Heart left ventricle (tissue), 16 donors: ENCODE results near the gene ULK1. TPM values are rescaled to one million over a fixed set of nuclear protein-coding genes. Genes with fewer than 3 reads are reported as not detected.

Experiments
- ATAC-seq, 4 donors: fragments of 200-7000 bp; cut with Tn5 transposase; one replicate each; pipeline ENCODE4 v1.9.1; 2020 to 2022; ENCODE audit warnings: moderate library complexity in 4 of 4, mild to moderate bottlenecking in 3 of 4, moderate number of reproducible peaks in 1 of 4
- DNase-seq, 5 donors: peaks; one replicate each; pipeline ENCODE4 v3.0.0-alpha.2; 2020
- H3K27ac ChIP-seq, 12 donors: fragments of 200-600 bp; sonication (generic) in 4 of 12; one replicate each; pipeline versions ENCODE4 v1.5.0 to v1.8.0; 2016 to 2022; ENCODE audit warnings: mild to moderate bottlenecking in 2 of 12
- H3K27me3 ChIP-seq, 9 donors: fragments of 200-600 bp; sonication (generic) in 2 of 9; one replicate each; pipeline versions ENCODE4 v1.5.1 to v1.8.0; 2016 to 2022; ENCODE audit warnings: mild to moderate bottlenecking in 3 of 9
- H3K36me3 ChIP-seq, 9 donors: fragments of 200-600 bp; sonication (generic) in 2 of 9; one replicate each; pipeline versions ENCODE4 v1.5.0 to v1.8.0; 2018 to 2022; ENCODE audit warnings: mild to moderate bottlenecking in 2 of 9
- H3K4me1 ChIP-seq, 12 donors: fragments of 200-600 bp; sonication (generic) in 4 of 12; one replicate each; pipeline versions ENCODE4 v1.5.0 to v1.8.0; 2016 to 2022; ENCODE audit warnings: mild to moderate bottlenecking in 3 of 12
- H3K4me3 ChIP-seq, 12 donors: fragments of 200-600 bp; sonication (generic) in 4 of 12; one replicate each; pipeline versions ENCODE4 v1.5.0 to v1.8.0; 2017 to 2022; ENCODE audit warnings: mild to moderate bottlenecking in 9 of 12, moderate library complexity in 4 of 12
- H3K9me3 ChIP-seq, 12 donors: fragments of 200-600 bp; sonication (generic) in 4 of 12; one replicate each; pipeline versions ENCODE4 v1.5.0 to v1.8.0; 2016 to 2022; ENCODE audit warnings: mild to moderate bottlenecking in 1 of 12
- POLR2A ChIP-seq, 2 donors: fragments of 450-650 bp; IDR thresholded peaks; one replicate each; pipeline ENCODE4 v1.6.1; 2017; ENCODE audit warnings: antibody characterized with exemption in 2 of 2, mild to moderate bottlenecking in 2 of 2, moderate library complexity in 2 of 2
- WGBS, 4 donors: extraction: QIAGEN DNeasy Blood & Tissue Kit in 2 of 4; methylation state at CpG; one replicate each; pipeline versions ENCODE4 v1.1.5 to v1.1.7; 2013 to 2018; 5-methylcytosine and 5-hydroxymethylcytosine counted together
- intact Hi-C, 10 donors: fragments of 100-400 bp; cut with DNase I; formaldehyde crosslinking; loops; one replicate each; pipeline versions ENCODE4 v1.11.1 to v1.14.2; 2022
- polyA plus RNA-seq, 2 donors: library from polyadenylated mRNA; stranded (reverse); fragments of 200-250 nt; gene quantifications; one replicate each; pipeline ENCODE4 v1.2.3, GENCODE V29; 2013
- total RNA-seq, 9 donors: library from RNA; depleted of rRNA in 2 of 9; stranded (reverse); fragments of >200 nt in 2 of 9; fragmentation: NEBNext Ultra II Directional in 3 of 9; extraction: Animal tissue kit (Norgen Biotek cat#: 25700) in 3 of 9; gene quantifications; one replicate each; pipeline versions ENCODE4 v1.1.0 to v1.2.4, GENCODE V29; 2016 to 2023
- TF ChIP-seq, protein P1 (sequence below), 12 donors: fragments of 200-600 bp; sonication (generic) in 4 of 12; IDR thresholded peaks; one replicate each; pipeline versions ENCODE4 v1.5.0 to v1.8.0; 2018 to 2022; ENCODE audit warnings: antibody characterized with exemption in 12 of 12, mild to moderate bottlenecking in 5 of 12
- donor health status: ischemic (EF 13 %, LVEDD 7.1; RV severe dilation, severe dysfunction).
- donor health status: healthy with polysubstance abuse.
- donor health status: DM: no; HTN: yes; CAD: no.
- donor health status: DM: no; HTN: no; CAD: no.
- donor health status: ischemic (EF 25% LVEDD 6.9; RV normal size, moderate dysfunction).
- donor health status: ischemic (EF 25% LVEDD 5.7; RV mildly dilated, moderate dysfunction).
- donor health status: healthy.
- donor health status: DM: yes; HTN: yes; CAD: no.
- donor health status: ischemic (EF 35%, LVEDD 5.7; RV mildly dilated, moderate dysfunction).
- donor health status: nonischemic (EF 11% LVEDD 7.7; RV severe dilation, severe dysfunction).
- donor health status: DM: yes; HTN: yes; CAD: no.
- donor health status: PGD.
- donor health status: ischemic (EF 29% LVEDD 5.4; RV normal size, mild dysfunction).
- donor health status: nonischemic (EF 23%, LVEDD 6.1; RV moderate dilation, normal function).

ULK1 gene
- total and polyA plus RNA-seq, 11 donors: 21.9 to 56.0 (median 41.8) TPM

DNA sequence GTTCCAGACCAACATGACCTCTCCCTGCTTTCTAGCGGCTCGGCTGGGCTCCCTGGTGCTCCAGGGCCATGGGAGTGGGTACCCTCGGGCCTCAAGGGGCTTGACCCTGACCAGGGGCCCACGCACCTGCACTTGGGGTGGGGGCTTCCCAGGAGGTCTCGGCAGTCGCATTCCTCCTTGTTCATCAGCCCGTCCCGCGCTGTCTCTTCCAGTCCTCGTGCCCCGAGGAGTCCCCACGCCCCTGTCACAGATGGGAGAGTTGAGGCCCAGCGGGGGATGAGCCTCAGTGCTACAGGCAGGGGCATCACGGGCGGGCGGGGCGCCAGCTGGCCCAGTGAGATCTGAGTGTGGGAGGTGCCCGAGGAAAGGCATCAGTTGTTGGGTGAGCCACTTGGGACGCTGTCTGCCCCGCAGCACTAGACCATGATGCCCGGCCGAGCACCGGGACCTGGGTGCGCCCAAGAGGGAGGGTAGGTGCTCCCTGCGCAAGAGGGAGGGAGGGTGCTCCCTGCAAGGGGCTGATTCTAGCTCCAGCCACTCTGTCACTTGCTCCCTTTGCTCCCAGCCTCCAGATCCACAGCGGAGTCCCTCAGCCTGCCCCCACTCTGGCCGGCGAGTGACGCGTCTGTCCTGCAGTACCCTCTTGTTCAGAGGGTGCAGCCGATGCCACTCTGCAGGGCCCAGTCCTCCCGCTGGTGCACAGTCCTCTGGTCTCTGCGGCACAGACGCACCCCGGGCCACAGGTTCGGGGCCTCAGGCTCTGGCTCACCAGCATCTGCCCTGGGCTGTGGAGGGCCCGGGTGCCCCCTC, 42.5 kb upstream of the ULK1 start:
- H3K4me3 ChIP-seq: no peak overlapping the region
- ATAC-seq (no peak), DNase-seq (peak in 2 of 5 donors; percentile 22 to 59)
- no peak overlapping the region for H3K27ac ChIP-seq
- intact Hi-C loops: loop anchor here in 3 of 10 donors (5.0 to 10.0 kb wide), 4 partner anchors 93 to 150 kb away; partner anchors contain the start of gene EP400 (in 2 of the 3)
- 87 to 91% (median 89%) methylated on average over 30 to 37 of the region's 37 CpGs for WGBS, 4 donors
- H3K4me1 ChIP-seq: peaks cover 0 to 7% (median 0%) of the 10 kb centered on the region in 12 donors
- peaks cover 0 to 26% (median 6%) of the 10 kb centered on the region in 9 donors for H3K27me3 ChIP-seq
- TF ChIP-seq POLR2A (IDR thresholded peaks at IDR 0.05): no peak
- TF ChIP-seq, protein P1, sequence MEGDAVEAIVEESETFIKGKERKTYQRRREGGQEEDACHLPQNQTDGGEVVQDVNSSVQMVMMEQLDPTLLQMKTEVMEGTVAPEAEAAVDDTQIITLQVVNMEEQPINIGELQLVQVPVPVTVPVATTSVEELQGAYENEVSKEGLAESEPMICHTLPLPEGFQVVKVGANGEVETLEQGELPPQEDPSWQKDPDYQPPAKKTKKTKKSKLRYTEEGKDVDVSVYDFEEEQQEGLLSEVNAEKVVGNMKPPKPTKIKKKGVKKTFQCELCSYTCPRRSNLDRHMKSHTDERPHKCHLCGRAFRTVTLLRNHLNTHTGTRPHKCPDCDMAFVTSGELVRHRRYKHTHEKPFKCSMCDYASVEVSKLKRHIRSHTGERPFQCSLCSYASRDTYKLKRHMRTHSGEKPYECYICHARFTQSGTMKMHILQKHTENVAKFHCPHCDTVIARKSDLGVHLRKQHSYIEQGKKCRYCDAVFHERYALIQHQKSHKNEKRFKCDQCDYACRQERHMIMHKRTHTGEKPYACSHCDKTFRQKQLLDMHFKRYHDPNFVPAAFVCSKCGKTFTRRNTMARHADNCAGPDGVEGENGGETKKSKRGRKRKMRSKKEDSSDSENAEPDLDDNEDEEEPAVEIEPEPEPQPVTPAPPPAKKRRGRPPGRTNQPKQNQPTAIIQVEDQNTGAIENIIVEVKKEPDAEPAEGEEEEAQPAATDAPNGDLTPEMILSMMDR (IDR thresholded peaks at IDR 0.05): no peak
- H3K36me3 ChIP-seq: no peaks in the 10 kb centered on the region
- no peaks in the 10 kb centered on the region for H3K9me3 ChIP-seq

DNA sequence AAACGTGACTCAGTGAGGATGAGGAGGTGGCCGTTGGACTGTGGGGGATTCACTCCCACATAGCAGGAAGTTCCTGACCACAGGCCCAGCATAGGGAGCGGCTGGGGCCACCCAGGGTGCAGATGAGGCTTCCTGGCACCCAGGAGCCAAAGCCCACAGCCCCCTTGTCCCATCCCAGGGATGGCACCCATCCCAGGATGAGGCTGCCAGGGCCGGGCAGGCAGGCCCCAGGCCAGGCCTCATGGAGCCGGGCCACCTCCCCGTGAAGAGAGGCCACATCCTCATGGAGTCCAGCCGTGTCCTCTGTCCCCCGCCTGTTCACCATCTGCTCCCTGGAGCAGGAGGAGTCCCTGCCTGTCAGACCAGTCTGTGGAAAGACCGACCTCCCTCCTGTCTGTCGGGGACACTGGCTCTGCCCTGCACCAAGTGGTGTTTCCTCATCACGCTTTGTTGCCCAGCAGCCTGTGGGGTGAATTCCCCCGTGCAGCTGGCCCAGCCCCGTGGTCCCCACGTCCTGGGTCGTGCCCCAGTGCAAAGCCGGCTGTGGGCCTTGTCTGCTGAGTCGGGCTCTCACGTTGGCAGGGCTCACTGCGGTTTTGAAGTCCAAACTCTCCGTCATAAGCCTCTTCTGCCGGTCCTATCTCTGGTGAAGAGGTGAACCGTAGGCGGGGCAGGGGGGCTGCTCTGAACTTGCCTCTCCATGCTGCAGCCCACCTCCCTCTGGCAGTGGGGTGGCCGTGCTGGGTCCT, 41.7 kb upstream of the ULK1 start:
- no peak for TF ChIP-seq POLR2A (IDR thresholded peaks at IDR 0.05)
- TF ChIP-seq, protein P1 (IDR thresholded peaks at IDR 0.05): no peak
- WGBS, 4 donors: 57 to 72% (median 61%) methylated on average over 8 to 24 of the region's 24 CpGs
- no peaks in the 10 kb centered on the region for H3K36me3 ChIP-seq
- H3K27me3 ChIP-seq: peaks cover 0 to 26% (median 6%) of the 10 kb centered on the region in 9 donors
- H3K4me1 ChIP-seq: peaks cover 0 to 7% (median 0%) of the 10 kb centered on the region in 12 donors
- no peak overlapping the region for H3K27ac ChIP-seq
- no peak for ATAC-seq
- H3K9me3 ChIP-seq: no peaks in the 10 kb centered on the region
- no peak overlapping the region for H3K4me3 ChIP-seq
- peak in 2 of 5 donors; percentile 4 to 32 for DNase-seq
- intact Hi-C loops: loop anchor here in 3 of 10 donors (5.0 to 10.0 kb wide), 4 partner anchors 92 to 150 kb away; partner anchors contain the start of gene EP400 (in 2 of the 3)

DNA sequence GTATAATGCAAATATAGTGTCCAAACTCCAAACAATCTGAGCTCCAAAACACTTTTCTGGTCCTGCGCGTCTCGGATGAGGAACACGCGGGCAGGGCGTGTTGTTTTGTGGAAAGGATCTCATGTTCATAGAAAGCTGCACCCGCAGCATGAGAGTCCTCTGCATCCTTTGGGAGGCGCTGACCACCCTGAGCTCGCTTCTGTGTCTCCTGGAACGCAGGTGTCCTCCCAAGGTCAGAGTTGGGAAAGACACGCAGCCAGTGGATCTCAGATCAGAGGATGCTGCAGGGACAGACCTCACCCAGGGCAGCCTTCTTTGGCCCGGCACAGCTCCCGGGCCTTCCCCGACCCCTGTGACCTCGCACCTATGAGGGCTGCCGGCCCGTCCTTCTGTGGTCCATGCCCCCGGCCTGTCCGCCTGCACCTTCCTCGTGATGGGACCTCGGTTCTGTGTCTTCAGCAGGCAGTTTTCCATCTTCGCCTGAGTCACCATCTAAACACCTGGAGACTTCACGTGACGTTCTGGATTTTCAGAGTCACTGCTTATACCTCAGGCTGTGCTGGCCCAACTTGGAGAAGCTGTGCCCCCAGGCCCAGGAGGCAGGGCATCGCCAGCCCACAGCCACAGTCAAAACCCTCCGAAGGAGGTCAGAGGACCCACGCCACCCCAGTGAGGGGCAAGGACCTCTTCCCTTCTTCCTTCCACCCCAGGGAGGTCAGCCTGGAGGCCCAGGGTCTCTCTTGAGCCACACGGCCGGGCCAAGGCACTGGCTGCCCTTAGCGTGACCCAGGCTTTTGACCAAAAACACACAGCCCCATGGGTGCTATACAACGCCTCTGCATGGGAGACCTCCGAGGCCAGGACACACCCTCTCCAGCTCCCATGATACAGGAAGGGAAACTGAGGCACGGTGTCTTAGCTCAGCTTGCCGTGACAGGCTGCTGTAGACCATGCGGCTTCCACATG, 40.3 kb upstream of the ULK1 start:
- intact Hi-C loops: loop anchor here in 3 of 10 donors (5.0 to 10.0 kb wide), 4 partner anchors 91 to 148 kb away; partner anchors contain the start of gene EP400 (in 2 of the 3)
- Histone ChIP-seq H3K9me3 (no peaks in the 10 kb centered on the region), H3K4me1 (peaks cover 0 to 7% (median 0%) of the 10 kb centered on the region in 12 donors), H3K27me3 (peaks cover 0 to 26% (median 6%) of the 10 kb centered on the region in 9 donors), H3K4me3 (no peak overlapping the region), H3K36me3 (no peaks in the 10 kb centered on the region), H3K27ac (no peak overlapping the region)
- TF ChIP-seq POLR2A (IDR thresholded peaks at IDR 0.05): no peak
- TF ChIP-seq, protein P1 (IDR thresholded peaks at IDR 0.05): no peak
- DNase-seq (peak in 2 of 5 donors; percentile 5 to 59), ATAC-seq (no peak)
- WGBS, 4 donors: 84 to 89% (median 86%) methylated on average over 33 to 35 of the region's 35 CpGs
